HG03469 (cell line): ENCODE data around the gene ERG28.
A peak's percentile ranks its signal among the peaks of the same experiment; 100 is the strongest.
"Not testable (repeated sequence)": the region's sequence is repeated elsewhere in the genome, so short reads cannot be mapped to it uniquely, and the experiment has no call there.

Experiments
- ATAC-seq: cut with Tn5 transposase; IDR thresholded peaks from one replicate; pipeline ENCODE4 v1.9.1; 2021; ENCODE audit warnings: mild to moderate bottlenecking, moderate library complexity, moderate number of reproducible peaks; ENCODE audit not compliant: unreplicated experiment

ERG28 gene, protein sequence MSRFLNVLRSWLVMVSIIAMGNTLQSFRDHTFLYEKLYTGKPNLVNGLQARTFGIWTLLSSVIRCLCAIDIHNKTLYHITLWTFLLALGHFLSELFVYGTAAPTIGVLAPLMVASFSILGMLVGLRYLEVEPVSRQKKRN

GRCh38 chr14:75660630-75661498 lies at the start of gene ERG28, which contains the start of gene TTLL5:
Gene ERG28 (minus strand): TSS chr14:75660876. CDS start chr14:75657502, 3,374 bp downstream.
Gene TTLL5 (plus strand): TSS chr14:75661246. CDS start chr14:75663150, 1,904 bp downstream.
- ATAC-seq, result peak; percentile 83

- ATAC-seq, result no peak
These were observed 48.6 kb upstream of the ERG28 start for GRCh38 chr14:75709207-75709812.

DNA sequence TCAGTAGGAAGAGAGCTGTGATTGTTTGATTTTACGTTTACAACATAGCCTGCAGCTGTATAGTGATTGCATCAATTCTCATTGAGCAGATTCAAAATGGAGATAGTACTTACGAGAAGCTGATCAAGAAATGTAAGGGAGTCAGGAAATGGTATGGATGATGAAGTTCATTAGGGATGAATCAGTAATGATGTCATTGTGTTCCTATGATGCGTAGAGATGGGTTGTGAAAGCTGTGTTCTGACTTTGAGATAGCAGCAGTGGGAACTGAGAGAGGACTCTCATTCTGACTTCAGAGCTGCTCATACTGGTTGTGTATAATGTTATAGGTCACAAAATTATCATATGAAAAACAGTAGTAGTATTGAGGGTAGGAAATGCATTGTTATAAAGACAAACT lies 44.3 kb upstream of the ERG28 start:
- no peak for ATAC-seq

DNA sequence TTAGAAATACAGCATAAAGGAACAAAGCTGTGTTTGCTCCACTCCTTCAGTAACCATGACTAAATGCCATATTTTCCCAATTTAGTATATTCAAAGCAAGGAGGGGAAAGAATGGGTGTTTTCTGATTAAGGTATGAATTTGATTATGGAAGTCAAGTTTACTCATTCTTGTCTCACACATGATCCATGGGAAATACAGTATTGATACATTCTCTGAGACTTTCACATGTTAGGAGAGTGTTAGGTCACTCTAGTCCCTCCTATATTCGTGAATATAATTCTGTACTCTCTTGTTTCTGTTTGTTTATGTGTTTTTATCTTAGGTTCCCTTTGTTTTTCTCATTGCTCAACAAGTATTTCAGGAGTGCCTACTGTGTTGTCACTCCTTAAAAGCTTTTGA lies 42.8 kb upstream of the ERG28 start:
- no peak for ATAC-seq

- ATAC-seq, result no peak
These were observed 42.1 kb upstream of the ERG28 start for GRCh38 chr14:75702616-75703261.

DNA sequence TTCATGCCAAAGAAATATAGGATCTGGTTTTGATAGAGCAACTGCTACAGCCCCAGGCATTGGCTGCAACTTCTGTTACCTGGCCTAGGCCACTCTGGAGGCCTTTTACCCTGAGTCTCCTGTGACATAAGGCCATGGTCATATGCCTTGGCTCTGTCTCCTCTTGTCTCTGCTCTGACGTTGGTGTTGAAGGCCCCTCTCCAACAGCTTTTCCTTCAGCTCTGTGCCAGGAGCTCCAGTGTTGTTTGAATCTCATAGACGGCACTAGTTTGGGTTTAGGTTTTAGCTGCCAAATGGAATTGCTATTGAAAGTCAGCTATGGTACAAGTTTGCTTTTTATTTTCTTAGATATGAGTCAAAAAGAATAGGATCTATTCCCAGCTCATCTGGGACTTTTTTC lies 41.4 kb upstream of the ERG28 start:
- ATAC-seq, result no peak

GRCh38 chr14:75700295-75700694 lies 39.6 kb upstream of the ERG28 start:
- no peak for ATAC-seq

- ATAC-seq, result no peak
These were observed 38.7 kb upstream of the ERG28 start for GRCh38 chr14:75699331-75699730.

DNA sequence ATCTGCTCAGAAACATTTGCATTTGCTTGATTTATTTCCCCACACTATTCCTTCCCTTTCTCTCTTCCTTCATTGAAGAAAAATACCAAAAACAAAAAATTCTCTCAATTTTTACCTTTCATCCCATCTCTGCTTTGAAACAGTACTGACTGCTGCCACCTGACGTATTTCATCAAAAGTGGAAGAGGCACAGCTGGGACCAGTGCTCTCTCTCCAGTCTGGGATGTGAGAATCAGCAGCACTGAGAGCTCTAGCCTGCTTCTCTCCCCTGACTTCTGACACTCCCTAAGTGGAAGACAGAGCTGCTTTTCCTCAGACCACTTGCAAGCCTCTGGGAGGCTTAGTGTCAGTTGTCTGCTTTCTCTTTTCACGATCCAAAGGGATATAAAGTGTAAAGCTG lies 37.2 kb upstream of the ERG28 start:
- ATAC-seq, result no peak

DNA sequence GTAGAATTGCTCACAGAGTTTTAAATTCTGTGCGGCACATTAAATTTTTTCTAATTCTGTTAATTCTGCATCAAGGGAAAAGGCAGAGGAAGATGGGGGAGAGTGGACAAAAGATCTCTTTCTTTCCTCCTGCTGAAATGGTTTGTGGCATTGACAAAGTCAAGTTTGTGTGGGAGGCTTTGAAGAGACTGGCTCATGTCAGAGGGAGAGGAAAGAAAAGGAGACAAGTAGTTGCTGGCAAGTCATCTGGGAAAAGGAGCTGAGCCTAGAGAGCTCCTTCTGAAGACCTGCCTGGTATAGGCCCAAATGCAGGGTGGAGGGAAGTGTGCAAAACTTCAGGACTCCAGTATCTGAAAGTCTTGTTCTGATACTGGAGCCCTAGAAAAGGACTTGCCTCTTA lies 36.7 kb upstream of the ERG28 start:
- no peak for ATAC-seq

DNA sequence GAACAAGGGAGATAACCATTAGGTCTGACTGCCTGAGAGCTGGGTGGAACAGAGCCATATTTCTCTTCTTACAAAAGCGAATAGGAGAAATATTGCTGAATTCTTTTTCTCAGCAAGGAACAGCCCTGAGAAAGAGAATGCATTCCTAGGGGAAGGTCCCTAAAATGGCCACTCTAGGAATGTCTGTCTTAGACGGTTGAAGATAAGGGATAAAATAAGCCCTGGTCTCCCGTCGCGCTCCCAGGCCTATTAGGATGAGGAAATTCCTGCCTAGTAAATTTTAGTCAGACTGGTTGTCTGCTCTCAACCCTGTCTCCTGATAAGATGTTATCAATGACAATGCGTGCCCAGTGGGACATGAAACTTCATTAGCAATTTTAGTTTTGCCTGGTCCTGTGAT lies 34.3 kb upstream of the ERG28 start:
- ATAC-seq, result not testable (repeated sequence)

DNA sequence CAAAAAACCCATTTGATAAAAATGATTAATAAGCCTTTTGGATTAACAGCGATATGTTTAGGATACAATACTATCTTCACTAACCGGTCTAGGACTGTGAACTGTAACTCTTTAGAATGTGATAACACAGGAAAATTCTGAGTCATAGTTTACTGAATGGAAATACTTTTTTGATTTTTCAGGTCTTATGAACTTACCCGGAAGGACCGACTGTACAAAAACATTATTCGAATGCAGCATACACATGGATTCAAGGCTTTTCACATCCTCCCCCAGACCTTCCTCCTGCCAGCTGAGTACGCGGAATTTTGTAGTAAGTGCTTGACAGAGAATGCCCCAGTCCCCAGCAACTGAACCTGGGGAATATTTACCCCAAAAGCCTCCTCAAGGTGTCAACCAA lies 29.3 kb upstream of the ERG28 start:
- no peak for ATAC-seq

- ATAC-seq, result no peak
These were observed 28.3 kb upstream of the ERG28 start for GRCh38 chr14:75689012-75689411.

GRCh38 chr14:75685910-75686309 lies 25.2 kb upstream of the ERG28 start:
- no peak for ATAC-seq

- no peak for ATAC-seq
These were observed 14.7 kb upstream of the ERG28 start for GRCh38 chr14:75675265-75675960.

- no peak for ATAC-seq
These were observed 12.8 kb upstream of the ERG28 start for GRCh38 chr14:75673345-75674035.

GRCh38 chr14:75672605-75673192 lies 12.0 kb upstream of the ERG28 start:
- no peak for ATAC-seq

- no peak for ATAC-seq
These were observed 6.6 kb upstream of the ERG28 start for GRCh38 chr14:75667099-75667765.

- no peak for ATAC-seq
These were observed 2.3 kb upstream of the ERG28 start for GRCh38 chr14:75662966-75663365.

DNA sequence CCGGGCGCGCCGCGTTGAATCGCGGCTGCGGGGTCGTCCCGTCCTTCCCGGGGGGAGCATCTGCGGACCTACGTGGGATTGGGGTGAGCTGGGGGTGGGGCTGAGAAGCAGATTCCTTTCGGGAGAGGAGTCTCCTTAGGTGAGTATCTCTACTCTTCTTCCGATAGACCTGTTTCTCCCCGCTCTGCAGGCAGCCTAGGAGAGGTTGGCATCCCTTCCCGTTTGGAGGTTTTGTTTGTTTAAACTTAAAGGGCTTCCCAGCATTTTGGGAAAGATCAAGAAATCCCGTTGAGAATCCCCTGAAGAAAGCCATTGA lies 781 bp upstream of the ERG28 start:
- no peak for ATAC-seq
